ENCODE data around the gene KNL1. TPM values are rescaled to one million over a fixed set of nuclear protein-coding genes. Genes with fewer than 3 reads are reported as not detected.

The KNL1 gene
- total and polyA plus RNA-seq, 2 donors (not counting 3 experiments of a cell fraction or from before 2014, with no cell fraction given), result 4.0 to 31.8 TPM

DNA sequence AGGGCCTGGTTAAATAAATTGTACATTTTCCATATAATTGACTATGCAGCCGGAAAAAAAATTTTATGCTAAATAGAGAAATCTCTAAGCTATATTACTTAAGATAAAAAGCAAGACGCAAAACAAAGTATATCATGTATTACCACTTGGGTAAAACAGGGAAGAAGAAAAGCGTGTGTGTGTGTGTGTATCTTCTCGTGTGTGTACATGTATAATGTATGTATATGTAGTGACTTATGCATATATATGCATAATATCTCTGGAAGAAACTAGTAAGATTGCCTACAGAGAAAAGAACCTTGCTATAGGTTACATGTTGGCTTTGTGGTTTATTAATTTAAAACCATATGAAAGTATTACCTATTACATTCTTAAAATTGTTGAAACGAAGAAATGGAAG is 19.0 kb downstream of the KNL1 start:
- Histone ChIP-seq H3K79me2 (ENCODE audit: control insufficient read depth, insufficient read depth, low read length) (no peaks in the 10 kb centered on the region), H3K9me3 (replicated peaks; ENCODE audit: control insufficient read depth, insufficient read depth, low read length) (no peaks in the 10 kb centered on the region), H3K4me1 (ENCODE audit: control insufficient read depth, extremely low read depth, insufficient read depth, low read length) (no peaks in the 10 kb centered on the region), H2AFZ (ENCODE audit: low read depth, low read length) (no peak overlapping the region), H4K20me1 (replicated peaks; ENCODE audit: control insufficient read depth, extremely low read depth, insufficient read depth, low read length) (no peaks in the 10 kb centered on the region), H3K9me1 (replicated peaks; ENCODE audit: control insufficient read depth, extremely low read depth, insufficient read depth, low read length) (no peaks in the 10 kb centered on the region), H3K27ac (ENCODE audit: insufficient read depth, low read depth, low read length) (no peak overlapping the region), H3K27me3 (ENCODE audit: control insufficient read depth in 2 of 2, insufficient read depth in 2 of 2, low read length in 2 of 2) (no peaks in the 10 kb centered on the region), H3K9ac (replicated peaks; ENCODE audit: extremely low read depth, insufficient read depth, low read length) (no peak overlapping the region), H3K36me3 (ENCODE audit: control insufficient read depth in 2 of 2, extremely low read depth in 1 of 2, insufficient read depth in 2 of 2, low read length in 2 of 2) (peaks cover 0 to 5% of the 10 kb centered on the region in 2 experiments), H3K4me3 (replicated peaks in 1 of 3; ENCODE audit: insufficient read depth in 1 of 3, low read depth in 1 of 3, low read length in 3 of 3) (no peak overlapping the region), H3K4me2 (ENCODE audit: insufficient read depth, low read length) (no peak overlapping the region)
- CTCF ChIA-PET, result interaction anchor here (1.7 kb wide), 1 partner anchor 18 kb away, joined by 3 read pairs; no protein-coding TSS in a partner anchor
- intact Hi-C loops (cut with micrococcal nuclease) (no loop called here), dilution Hi-C loops (cut with MboI; ENCODE audit: extremely low pct_ligation_motif_present, low sequenced_read_pairs) (no loop called here)
- FAIRE-seq, result no peak
- DNase-seq (ENCODE audit: low read depth, low spot score), result no peak
- TF ChIP-seq EZH2 (IDR thresholded peaks at IDR 0.05; ENCODE audit: borderline replicate concordance, low read depth, low read length, severe bottlenecking) (no peak), POLR2A (IDR thresholded peaks at IDR 0.05; ENCODE audit: low read depth, low read length) (no peak), JUN (IDR thresholded peaks at IDR 0.05; ENCODE audit: borderline replicate concordance, insufficient read depth, insufficient read length, low read depth) (no peak), MYC (IDR thresholded peaks at IDR 0.05; ENCODE audit: low read depth, low read length) (no peak), FOS (IDR thresholded peaks at IDR 0.05; ENCODE audit: borderline replicate concordance, insufficient read depth, low read length) (no peak), GATA2 (IDR thresholded peaks at IDR 0.05; ENCODE audit: insufficient read depth, insufficient read length, low read depth, low read length) (no peak), POLR2AphosphoS5 (IDR thresholded peaks at IDR 0.05; ENCODE audit: insufficient read depth, low read depth, low read length) (no peak)
- TF ChIP-seq, protein P1, sequence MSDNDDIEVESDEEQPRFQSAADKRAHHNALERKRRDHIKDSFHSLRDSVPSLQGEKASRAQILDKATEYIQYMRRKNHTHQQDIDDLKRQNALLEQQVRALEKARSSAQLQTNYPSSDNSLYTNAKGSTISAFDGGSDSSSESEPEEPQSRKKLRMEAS (IDR thresholded peaks at IDR 0.05; ENCODE audit: insufficient read depth, insufficient read length), result no peak
- TF ChIP-seq, protein P2, sequence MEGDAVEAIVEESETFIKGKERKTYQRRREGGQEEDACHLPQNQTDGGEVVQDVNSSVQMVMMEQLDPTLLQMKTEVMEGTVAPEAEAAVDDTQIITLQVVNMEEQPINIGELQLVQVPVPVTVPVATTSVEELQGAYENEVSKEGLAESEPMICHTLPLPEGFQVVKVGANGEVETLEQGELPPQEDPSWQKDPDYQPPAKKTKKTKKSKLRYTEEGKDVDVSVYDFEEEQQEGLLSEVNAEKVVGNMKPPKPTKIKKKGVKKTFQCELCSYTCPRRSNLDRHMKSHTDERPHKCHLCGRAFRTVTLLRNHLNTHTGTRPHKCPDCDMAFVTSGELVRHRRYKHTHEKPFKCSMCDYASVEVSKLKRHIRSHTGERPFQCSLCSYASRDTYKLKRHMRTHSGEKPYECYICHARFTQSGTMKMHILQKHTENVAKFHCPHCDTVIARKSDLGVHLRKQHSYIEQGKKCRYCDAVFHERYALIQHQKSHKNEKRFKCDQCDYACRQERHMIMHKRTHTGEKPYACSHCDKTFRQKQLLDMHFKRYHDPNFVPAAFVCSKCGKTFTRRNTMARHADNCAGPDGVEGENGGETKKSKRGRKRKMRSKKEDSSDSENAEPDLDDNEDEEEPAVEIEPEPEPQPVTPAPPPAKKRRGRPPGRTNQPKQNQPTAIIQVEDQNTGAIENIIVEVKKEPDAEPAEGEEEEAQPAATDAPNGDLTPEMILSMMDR (IDR thresholded peaks at IDR 0.05; ENCODE audit: extremely low read depth in 1 of 2, insufficient read depth in 1 of 2, low read depth in 1 of 2, low read length in 2 of 2), result no peak
- POLR2A ChIA-PET, result no interaction called here
- no TSS peak for BruUV-seq (replicated peaks)

Data from endothelial cell of umbilical vein (primary cell).